Esophagus (tissue), 2 donors: ENCODE results near the gene MLLT10. TPM values are rescaled to one million over a fixed set of nuclear protein-coding genes. Genes with fewer than 3 reads are reported as not detected.

ENCODE experiments used
- H3K27ac ChIP-seq, 2 donors: one replicate each; pipeline ENCODE4 v1.5.1; 2013; ENCODE audit warnings: low read depth in 2 of 2, mild to moderate bottlenecking in 2 of 2, inconsistent platforms in 1 of 2, low read length in 1 of 2, moderate library complexity in 1 of 2
- H3K27me3 ChIP-seq, 2 donors: one replicate each; pipeline ENCODE4 v1.6.1; 2013; ENCODE audit warnings: low read length in 2 of 2, control low read depth in 1 of 2, mild to moderate bottlenecking in 1 of 2; ENCODE audit not compliant: insufficient read depth in 2 of 2, control insufficient read depth in 1 of 2
- H3K36me3 ChIP-seq, 2 donors: one replicate each; pipeline ENCODE4 v1.6.1; 2013; ENCODE audit warnings: low read length in 1 of 2; ENCODE audit not compliant: control insufficient read depth in 2 of 2, insufficient read depth in 2 of 2
- H3K4me1 ChIP-seq, 2 donors: one replicate each; pipeline ENCODE4 v1.6.1; 2013; ENCODE audit warnings: low read length in 1 of 2; ENCODE audit not compliant: control insufficient read depth in 2 of 2, insufficient read depth in 2 of 2
- H3K4me3 ChIP-seq, 2 donors: one replicate each; pipeline ENCODE4 v1.5.1; 2013; ENCODE audit warnings: low read length in 2 of 2, mild to moderate bottlenecking in 2 of 2, low read depth in 1 of 2, moderate library complexity in 1 of 2
- H3K9me3 ChIP-seq, 2 donors: one replicate each; pipeline ENCODE4 v1.6.1; 2013; ENCODE audit warnings: mild to moderate bottlenecking in 2 of 2, low read depth in 1 of 2, low read length in 1 of 2, moderate library complexity in 1 of 2; ENCODE audit not compliant: control insufficient read depth in 2 of 2, insufficient read depth in 1 of 2
- WGBS, 2 donors: extraction: QIAGEN DNeasy Blood & Tissue Kit; methylation state at CpG; one replicate each; pipeline ENCODE4 v1.1.7; 2013; 5-methylcytosine and 5-hydroxymethylcytosine counted together
- polyA plus RNA-seq, 2 donors: library from polyadenylated mRNA; stranded (reverse); fragments of 200-250 nt; gene quantifications; one replicate each; pipeline ENCODE4 v1.2.3, GENCODE V29; 2013
- donor health status: healthy with polysubstance abuse.
- donor health status: Bipolar disorder and iron deficiency.

MLLT10 gene
- polyA plus RNA-seq, 2 donors = 14.2 to 17.7 TPM

- H3K4me1 ChIP-seq = peaks cover 2 to 3% of the 10 kb centered on the region in 2 donors
- peak overlapping the region; percentile 64 to 78 for H3K27ac ChIP-seq
- H3K9me3 ChIP-seq = no peaks in the 10 kb centered on the region
- no peaks in the 10 kb centered on the region for H3K27me3 ChIP-seq
- no peak overlapping the region for H3K4me3 ChIP-seq
- 48 to 53% methylated on average over 8 of the region's 8 CpGs for WGBS, 2 donors
- no peaks in the 10 kb centered on the region for H3K36me3 ChIP-seq
Observed at GRCh38 chr10:21520949-21521348, 13.1 kb upstream of the MLLT10 start.

- H3K9me3 ChIP-seq = no peaks in the 10 kb centered on the region
- 52 to 63% methylated on average over 4 of the region's 4 CpGs for WGBS, 2 donors
- no peaks in the 10 kb centered on the region for H3K27me3 ChIP-seq
- H3K4me1 ChIP-seq = no peaks in the 10 kb centered on the region
- no peaks in the 10 kb centered on the region for H3K36me3 ChIP-seq
- H3K4me3 ChIP-seq = no peak overlapping the region
- H3K27ac ChIP-seq = no peak overlapping the region
Observed at GRCh38 chr10:21521751-21522533, 12.1 kb upstream of the MLLT10 start.

- 61 to 64% methylated on average over 1 of the region's 1 CpG for WGBS, 2 donors
- H3K27ac ChIP-seq = no peak overlapping the region
Observed at GRCh38 chr10:21522631-21523406, 11.2 kb upstream of the MLLT10 start.

GRCh38 chr10:21523557-21524008, 10.4 kb upstream of the MLLT10 start:
- H3K9me3 ChIP-seq = no peaks in the 10 kb centered on the region
- no peaks in the 10 kb centered on the region for H3K36me3 ChIP-seq
- H3K4me1 ChIP-seq = no peaks in the 10 kb centered on the region
- H3K27ac ChIP-seq = peak overlapping the region; percentile 23 to 63
- H3K27me3 ChIP-seq = no peaks in the 10 kb centered on the region
- WGBS, 2 donors = 38 to 49% methylated on average over 3 of the region's 3 CpGs
- H3K4me3 ChIP-seq = no peak overlapping the region

More at GRCh38 chr10:21522631-21523406, 11.2 kb upstream of the MLLT10 start:
- H3K9me3 ChIP-seq = no peaks in the 10 kb centered on the region
- H3K27me3 ChIP-seq = no peaks in the 10 kb centered on the region
- H3K36me3 ChIP-seq = no peaks in the 10 kb centered on the region
- no peak overlapping the region for H3K4me3 ChIP-seq
- H3K4me1 ChIP-seq = no peaks in the 10 kb centered on the region

- Histone ChIP-seq H3K27me3 (no peaks in the 10 kb centered on the region), H3K4me3 (peak overlapping the region in 1 of 2 donors; percentile 85), H3K9me3 (no peaks in the 10 kb centered on the region), H3K36me3 (no peaks in the 10 kb centered on the region), H3K27ac (peak overlapping the region; percentile 77 to 100), H3K4me1 (no peaks in the 10 kb centered on the region)
- 33 to 41% methylated on average over 7 of the region's 7 CpGs for WGBS, 2 donors
Observed at GRCh38 chr10:21524131-21524525, 9.9 kb upstream of the MLLT10 start.

- H3K4me1 ChIP-seq = no peaks in the 10 kb centered on the region
- WGBS, 2 donors = 12% methylated on average over 23 of the region's 23 CpGs
- no peaks in the 10 kb centered on the region for H3K27me3 ChIP-seq
- H3K9me3 ChIP-seq = no peaks in the 10 kb centered on the region
- H3K36me3 ChIP-seq = no peaks in the 10 kb centered on the region
- H3K4me3 ChIP-seq = peak overlapping the region; percentile 63 to 85
- H3K27ac ChIP-seq = peak overlapping the region; percentile 95 to 100
Observed at GRCh38 chr10:21524526-21525366, 9.3 kb upstream of the MLLT10 start.

- peak within 1 kb of the TSS; percentile 95 to 100 for H3K27ac ChIP-seq
- no peaks in the 10 kb centered on the region for H3K4me1 ChIP-seq
- no peaks in the 10 kb centered on the region for H3K36me3 ChIP-seq
- H3K9me3 ChIP-seq = no peaks in the 10 kb centered on the region
- H3K27me3 ChIP-seq = no peaks in the 10 kb centered on the region
- peak within 1 kb of the TSS; percentile 68 to 85 for H3K4me3 ChIP-seq
- WGBS, 2 donors = 1% methylated on average over 46 to 64 of the region's 64 CpGs
Observed at GRCh38 chr10:21525367-21526187, 8.5 kb upstream of the MLLT10 start, which contains the start of gene SKIDA1. SKIDA1 (minus strand) TSS chr10:21525682; CDS start chr10:21517822, 7,860 bp downstream.

- H3K36me3 ChIP-seq = no peaks in the 10 kb centered on the region
- H3K27me3 ChIP-seq = no peaks in the 10 kb centered on the region
- peak overlapping the region; percentile 68 to 85 for H3K4me3 ChIP-seq
- peak overlapping the region; percentile 95 to 100 for H3K27ac ChIP-seq
- no peaks in the 10 kb centered on the region for H3K4me1 ChIP-seq
- 0 to 1% methylated on average over 42 to 56 of the region's 56 CpGs for WGBS, 2 donors
- H3K9me3 ChIP-seq = no peaks in the 10 kb centered on the region
Observed at GRCh38 chr10:21526188-21526859, 7.7 kb upstream of the MLLT10 start.
